Uterus (tissue), 2 donors: ENCODE results near the gene KCNAB1.

Experiments used
- POLR2A ChIP-seq, 2 donors: fragments of 450-650 bp; IDR thresholded peaks; one replicate each; pipeline ENCODE4 v1.6.1; 2016; ENCODE audit warnings: antibody characterized with exemption in 2 of 2, mild to moderate bottlenecking in 1 of 2, moderate library complexity in 1 of 2
- TF ChIP-seq, protein P1 (sequence below), 4 experiments: fragments of 200-600 bp in 2 of 4; fragments of 450-650 bp in 2 of 4; sonication (generic) in 2 of 4; IDR thresholded peaks; one replicate each; pipeline ENCODE4 v1.5.1; 2016 to 2019; ENCODE audit warnings: antibody characterized with exemption in 4 of 4, mild to moderate bottlenecking in 2 of 4, moderate library complexity in 1 of 4

- TF ChIP-seq, protein P1, sequence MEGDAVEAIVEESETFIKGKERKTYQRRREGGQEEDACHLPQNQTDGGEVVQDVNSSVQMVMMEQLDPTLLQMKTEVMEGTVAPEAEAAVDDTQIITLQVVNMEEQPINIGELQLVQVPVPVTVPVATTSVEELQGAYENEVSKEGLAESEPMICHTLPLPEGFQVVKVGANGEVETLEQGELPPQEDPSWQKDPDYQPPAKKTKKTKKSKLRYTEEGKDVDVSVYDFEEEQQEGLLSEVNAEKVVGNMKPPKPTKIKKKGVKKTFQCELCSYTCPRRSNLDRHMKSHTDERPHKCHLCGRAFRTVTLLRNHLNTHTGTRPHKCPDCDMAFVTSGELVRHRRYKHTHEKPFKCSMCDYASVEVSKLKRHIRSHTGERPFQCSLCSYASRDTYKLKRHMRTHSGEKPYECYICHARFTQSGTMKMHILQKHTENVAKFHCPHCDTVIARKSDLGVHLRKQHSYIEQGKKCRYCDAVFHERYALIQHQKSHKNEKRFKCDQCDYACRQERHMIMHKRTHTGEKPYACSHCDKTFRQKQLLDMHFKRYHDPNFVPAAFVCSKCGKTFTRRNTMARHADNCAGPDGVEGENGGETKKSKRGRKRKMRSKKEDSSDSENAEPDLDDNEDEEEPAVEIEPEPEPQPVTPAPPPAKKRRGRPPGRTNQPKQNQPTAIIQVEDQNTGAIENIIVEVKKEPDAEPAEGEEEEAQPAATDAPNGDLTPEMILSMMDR (IDR thresholded peaks at IDR 0.05), result no peak
- no peak for TF ChIP-seq POLR2A (IDR thresholded peaks at IDR 0.05)
These were observed 10.4 kb upstream of the KCNAB1 start for GRCh38 chr3:156109989-156110388.
